Measurements from ENCODE around the gene KIFBP. TPM values are rescaled to one million over a fixed set of nuclear protein-coding genes. Genes with fewer than 3 reads are reported as not detected.

Gene KIFBP
- total and polyA plus RNA-seq, 7 donors = 12.2 to 34.6 (median 21.0) TPM

DNA sequence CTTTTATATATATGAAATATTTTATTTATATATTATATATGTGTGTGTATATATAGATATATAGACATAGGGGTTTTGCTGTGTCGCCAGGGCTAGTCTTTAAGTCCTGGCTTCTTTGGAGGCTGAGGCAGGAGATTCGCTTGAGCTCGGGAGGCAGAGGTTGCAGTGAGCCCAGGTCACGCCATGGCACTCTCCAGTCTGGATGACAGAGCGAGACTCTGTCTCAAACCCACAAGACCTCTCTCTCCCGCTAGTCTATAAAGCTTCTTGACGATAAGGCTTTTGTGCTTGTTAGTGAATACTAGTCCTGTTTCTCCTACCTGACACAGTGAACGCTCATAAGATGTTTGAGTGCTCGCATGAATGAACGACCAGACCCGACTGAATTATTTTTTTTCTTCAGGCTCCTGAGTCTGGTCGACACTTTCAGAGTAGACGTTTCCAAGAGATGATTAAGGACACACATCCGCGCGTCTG is 33.2 kb upstream of the KIFBP start:
- Histone ChIP-seq H3K9me3 (no peaks in the 10 kb centered on the region), H3K4me3 (peak overlapping the region; percentile 62 to 96 (median 74)), H3K27ac (peak overlapping the region; percentile 86 to 96 (median 88)), H3K36me3 (peaks cover 0 to 13% (median 4%) of the 10 kb centered on the region in 4 donors), H3K4me1 (peaks cover 0 to 33% (median 22%) of the 10 kb centered on the region in 4 donors), H3K27me3 (no peaks in the 10 kb centered on the region)
- intact Hi-C loops (cut with DNase I) = no loop called here
- WGBS, 2 donors = 2 to 4% methylated on average over 16 of the region's 16 CpGs
- no peak for DNase-seq
- TF ChIP-seq EP300 (IDR thresholded peaks at IDR 0.05) (no peak), CTCF (IDR thresholded peaks at IDR 0.05) (peak in 1 of 4 experiments; percentile 47)

DNA sequence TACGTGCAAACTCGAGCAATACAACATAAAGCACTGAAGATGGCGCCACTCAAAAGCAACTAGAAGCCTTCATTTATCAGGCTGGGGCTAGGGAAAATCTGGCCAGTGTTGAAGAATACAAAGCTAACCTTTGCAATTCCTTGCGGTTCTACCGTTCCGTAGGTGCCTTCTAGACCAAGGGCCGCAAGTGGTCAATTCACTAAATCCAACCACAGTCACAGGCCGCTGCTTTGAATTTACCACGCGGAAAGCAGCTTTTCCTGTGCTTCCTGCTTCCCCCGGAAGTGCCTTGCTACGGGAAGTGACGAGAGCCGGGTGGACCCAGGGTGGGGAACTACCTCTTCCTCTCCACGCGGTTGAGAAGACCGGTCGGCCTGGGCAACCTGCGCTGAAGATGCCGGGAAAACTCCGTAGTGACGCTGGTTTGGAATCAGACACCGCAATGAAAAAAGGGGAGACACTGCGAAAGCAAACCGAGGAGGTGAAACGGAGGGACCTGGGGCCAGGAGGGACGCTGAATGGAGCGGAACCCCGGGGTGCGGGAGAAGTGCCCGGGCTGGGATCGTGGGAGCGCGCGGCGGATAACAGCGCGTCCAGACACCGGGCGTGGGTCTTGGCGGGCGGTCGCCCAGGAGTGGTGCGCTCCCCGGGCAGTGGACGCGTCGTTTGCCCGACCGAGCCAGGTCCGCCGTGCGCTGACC is 32.6 kb upstream of the KIFBP start, which contains the start of gene DDX21:
TSS of gene DDX21 (plus strand) at position 339 of the 701 bp plus-strand sequence. CDS start at position 395, 56 bp downstream.
- H3K36me3 ChIP-seq = peaks cover 0 to 15% (median 4%) of the 10 kb centered on the region in 4 donors
- no peaks in the 10 kb centered on the region for H3K27me3 ChIP-seq
- intact Hi-C loops (cut with DNase I) = no loop called here
- WGBS, 2 donors = 0 to 1% methylated on average over 53 of the region's 53 CpGs
- DNase-seq = peak; percentile 95
- H3K4me3 ChIP-seq = peak within 1 kb of the TSS; percentile 62 to 96 (median 74)
- TF ChIP-seq CTCF (IDR thresholded peaks at IDR 0.05) (peak in 3 of 4 experiments; percentile 31 to 45 (median 41)), POLR2AphosphoS5 (IDR thresholded peaks at IDR 0.05) (peak; percentile 81 to 91 (median 84)), EP300 (IDR thresholded peaks at IDR 0.05) (no peak), POLR2A (IDR thresholded peaks at IDR 0.05) (peak; percentile 23 to 49)
- peaks cover 0 to 33% (median 22%) of the 10 kb centered on the region in 4 donors for H3K4me1 ChIP-seq
- H3K27ac ChIP-seq = peak within 1 kb of the TSS; percentile 86 to 96 (median 88)
- no peaks in the 10 kb centered on the region for H3K9me3 ChIP-seq

DNA sequence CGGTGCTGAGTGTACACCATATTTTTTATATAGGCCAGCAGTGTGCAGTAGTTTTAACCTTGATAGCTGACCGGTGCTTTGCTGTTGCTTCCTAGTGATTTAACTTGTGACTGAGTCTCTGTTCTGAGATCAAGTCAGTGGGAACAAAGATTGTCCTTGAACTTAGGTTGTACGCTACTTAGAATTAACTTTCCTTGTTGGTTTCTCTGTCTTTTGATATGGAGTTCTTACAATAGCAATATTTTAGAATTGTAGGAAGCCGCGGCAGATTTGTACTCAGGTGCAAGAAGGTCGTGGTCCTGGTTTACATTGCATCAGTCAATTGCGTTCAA is 31.4 kb upstream of the KIFBP start:
- WGBS, 2 donors = 23 to 51% methylated on average over 7 of the region's 7 CpGs
- TF ChIP-seq EP300 (IDR thresholded peaks at IDR 0.05) (no peak), POLR2AphosphoS5 (IDR thresholded peaks at IDR 0.05) (no peak), CTCF (IDR thresholded peaks at IDR 0.05) (no peak), POLR2A (IDR thresholded peaks at IDR 0.05) (no peak)
- Histone ChIP-seq H3K4me1 (peaks cover 0 to 33% (median 22%) of the 10 kb centered on the region in 4 donors), H3K27me3 (no peaks in the 10 kb centered on the region), H3K27ac (peak overlapping the region in 3 of 4 donors; percentile 86 to 96 (median 87)), H3K4me3 (peak overlapping the region; percentile 62 to 96 (median 74)), H3K36me3 (peaks cover under 1 to 27% (median 8%) of the 10 kb centered on the region in 4 donors), H3K9me3 (no peaks in the 10 kb centered on the region)
- intact Hi-C loops (cut with DNase I) = no loop called here
- DNase-seq = no peak

- H3K4me1 ChIP-seq = peaks cover 0 to 33% (median 22%) of the 10 kb centered on the region in 4 donors
- WGBS, 2 donors = 44 to 76% methylated on average over 3 of the region's 3 CpGs
- H3K27ac ChIP-seq = peak overlapping the region in 2 of 4 donors; percentile 87 to 96
- TF ChIP-seq POLR2AphosphoS5 (IDR thresholded peaks at IDR 0.05) (no peak), EP300 (IDR thresholded peaks at IDR 0.05) (no peak), CTCF (IDR thresholded peaks at IDR 0.05) (no peak), POLR2A (IDR thresholded peaks at IDR 0.05) (no peak)
- H3K4me3 ChIP-seq = peak overlapping the region in 2 of 4 donors; percentile 62 to 96
- no peaks in the 10 kb centered on the region for H3K27me3 ChIP-seq
- no peak for DNase-seq
- intact Hi-C loops (cut with DNase I) = no loop called here
- H3K9me3 ChIP-seq = no peaks in the 10 kb centered on the region
- peaks cover 5 to 31% (median 11%) of the 10 kb centered on the region in 4 donors for H3K36me3 ChIP-seq
Measured at GRCh38 chr10:68957654-68958053, 30.9 kb upstream of the KIFBP start.

Measured in sigmoid colon (tissue), 7 donors.